ENCODE measurements around the gene ORAI2. TPM values are rescaled to one million over a fixed set of nuclear protein-coding genes. Genes with fewer than 3 reads are reported as not detected.

ORAI2 gene
- total RNA-seq, 1 experiment from 2014 or later, result 11.4 TPM

DNA sequence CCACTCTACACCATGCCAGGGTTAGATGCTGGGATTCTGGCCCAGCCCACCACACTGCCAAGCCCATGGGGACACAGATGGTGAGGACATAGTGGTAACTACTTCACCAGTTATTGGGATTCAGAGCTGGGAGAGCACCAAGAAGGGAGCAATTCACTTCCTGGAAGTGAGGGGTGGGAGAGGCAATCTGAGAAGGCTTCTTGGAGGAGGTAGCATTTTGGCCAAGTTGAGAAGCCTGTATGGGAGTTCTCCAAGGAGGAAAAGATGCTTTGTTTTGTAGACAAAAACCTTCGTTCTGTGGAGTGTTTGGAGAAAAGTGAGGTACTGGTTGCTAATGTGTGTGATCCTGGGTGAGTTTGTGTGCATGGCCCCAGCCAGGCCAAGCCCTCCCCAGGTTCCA is 41.0 kb upstream of the ORAI2 start:
- H3K36me3 Mint-ChIP-seq (ENCODE audit: insufficient read depth, unreplicated experiment), result peaks cover 33% of the 10 kb centered on the region

GRCh38 chr7:102393467-102393866 is 39.9 kb upstream of the ORAI2 start:
- peak overlapping the region; percentile 66 for H3K27ac Mint-ChIP-seq (ENCODE audit: unreplicated experiment)
- TF ChIP-seq CTCF (IDR thresholded peaks at IDR 0.05; ENCODE audit: unreplicated experiment), result no peak
- H3K36me3 Mint-ChIP-seq (ENCODE audit: insufficient read depth, unreplicated experiment), result peaks cover 43% of the 10 kb centered on the region
- H3K4me3 Mint-ChIP-seq (ENCODE audit: low read depth, unreplicated experiment), result peak overlapping the region; percentile 5
- peak; percentile 71 for DNase-seq
- intact Hi-C loops (cut with micrococcal nuclease; ENCODE audit: unreplicated experiment), result no loop called here
- H3K9me3 Mint-ChIP-seq (ENCODE audit: low read depth, unreplicated experiment), result no peaks in the 10 kb centered on the region
- CTCF ChIA-PET, result interaction anchor here (0.5 to 1.4 kb wide), 5 partner anchors 11 to 1542 kb away, joined by 3 to 5 read pairs (median 4); no protein-coding TSS in a partner anchor
- no peaks in the 10 kb centered on the region for H3K27me3 Mint-ChIP-seq (ENCODE audit: unreplicated experiment)
- BruUV-seq (replicated peaks), result no TSS peak
- peaks cover 24% of the 10 kb centered on the region for H3K4me1 Mint-ChIP-seq (ENCODE audit: low read depth, unreplicated experiment)

More for the DNA sequence above, 41.0 kb upstream of the ORAI2 start:
- H3K4me3 Mint-ChIP-seq (ENCODE audit: low read depth, unreplicated experiment), result no peak overlapping the region
- H3K9me3 Mint-ChIP-seq (ENCODE audit: low read depth, unreplicated experiment), result no peaks in the 10 kb centered on the region
- intact Hi-C loops (cut with micrococcal nuclease; ENCODE audit: unreplicated experiment), result no loop called here
- CTCF ChIA-PET, result no interaction called here
- BruUV-seq (replicated peaks), result no TSS peak
- TF ChIP-seq CTCF (IDR thresholded peaks at IDR 0.05; ENCODE audit: unreplicated experiment), result no peak
- peaks cover 24% of the 10 kb centered on the region for H3K4me1 Mint-ChIP-seq (ENCODE audit: low read depth, unreplicated experiment)
- no peaks in the 10 kb centered on the region for H3K27me3 Mint-ChIP-seq (ENCODE audit: unreplicated experiment)
- DNase-seq, result no peak
- no peak overlapping the region for H3K27ac Mint-ChIP-seq (ENCODE audit: unreplicated experiment)

- TSS peak; percentile 95 for BruUV-seq (replicated peaks)
Measured at GRCh38 chr7:102395592-102395872, 37.8 kb upstream of the ORAI2 start.

DNA sequence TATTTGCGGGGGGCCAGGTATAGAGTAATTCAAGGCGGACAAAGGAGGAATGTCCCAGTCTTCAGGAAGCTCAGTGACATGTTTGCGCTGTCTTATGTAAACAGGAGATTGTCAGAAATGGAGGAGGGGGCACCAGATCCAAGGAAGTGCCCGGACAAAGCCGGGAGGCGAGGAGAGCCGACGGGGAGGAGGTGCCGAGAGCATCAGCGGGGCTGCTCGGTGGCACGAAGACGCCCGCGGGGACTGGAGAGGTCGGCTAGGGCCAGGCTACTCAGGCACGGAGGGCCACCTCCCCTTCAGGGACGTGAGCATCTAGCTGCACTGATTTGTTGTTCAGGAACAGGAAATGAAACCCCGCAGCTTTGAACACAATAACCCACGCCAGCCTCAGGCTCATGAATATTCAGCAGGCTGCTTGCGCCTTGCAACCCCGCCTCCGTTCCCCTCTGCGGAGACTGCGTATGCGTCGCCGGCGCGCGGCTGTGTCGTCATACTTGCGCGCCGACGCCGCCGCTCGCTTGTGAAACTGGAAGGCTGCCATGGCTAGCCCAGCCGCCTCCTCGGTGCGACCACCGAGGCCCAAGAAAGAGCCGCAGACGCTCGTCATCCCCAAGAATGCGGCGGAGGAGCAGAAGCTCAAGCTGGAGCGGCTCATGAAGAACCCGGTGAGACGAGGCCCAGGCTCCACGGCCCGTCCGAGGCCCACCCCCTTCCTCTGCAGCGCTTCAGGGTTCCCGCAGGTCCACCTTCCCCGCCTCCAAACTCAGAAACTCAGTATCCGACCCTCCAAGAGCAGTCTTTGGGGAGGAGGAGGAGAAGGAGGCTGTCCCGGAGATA is 37.3 kb upstream of the ORAI2 start, which contains the start of gene PRKRIP1:
Gene PRKRIP1 (plus strand): TSS at position 491 of the 837 bp plus-strand sequence. CDS start 49 bp downstream, at position 540.
- DNase-seq, result peak; percentile 75
- Mint-ChIP-seq H3K4me3 (ENCODE audit: low read depth, unreplicated experiment) (peak within 1 kb of the TSS; percentile 79), H3K27ac (ENCODE audit: unreplicated experiment) (peak within 1 kb of the TSS; percentile 81), H3K4me1 (ENCODE audit: low read depth, unreplicated experiment) (peaks cover 24% of the 10 kb centered on the region), H3K36me3 (ENCODE audit: insufficient read depth, unreplicated experiment) (peaks cover 52% of the 10 kb centered on the region), H3K27me3 (ENCODE audit: unreplicated experiment) (no peaks in the 10 kb centered on the region), H3K9me3 (ENCODE audit: low read depth, unreplicated experiment) (no peaks in the 10 kb centered on the region)
- no peak for TF ChIP-seq CTCF (IDR thresholded peaks at IDR 0.05; ENCODE audit: unreplicated experiment)
- intact Hi-C loops (cut with micrococcal nuclease; ENCODE audit: unreplicated experiment), result no loop called here
- CTCF ChIA-PET, result interaction anchor here (1.2 kb wide), 1 partner anchor 8 kb away, joined by 4 read pairs; no protein-coding TSS in a partner anchor
- no TSS peak for BruUV-seq (replicated peaks)

More at GRCh38 chr7:102395592-102395872, 37.8 kb upstream of the ORAI2 start:
- DNase-seq, result no peak
- peaks cover 46% of the 10 kb centered on the region for H3K36me3 Mint-ChIP-seq (ENCODE audit: insufficient read depth, unreplicated experiment)
- peak overlapping the region; percentile 81 for H3K27ac Mint-ChIP-seq (ENCODE audit: unreplicated experiment)
- no peaks in the 10 kb centered on the region for H3K27me3 Mint-ChIP-seq (ENCODE audit: unreplicated experiment)
- H3K4me3 Mint-ChIP-seq (ENCODE audit: low read depth, unreplicated experiment), result peak overlapping the region; percentile 79
- CTCF ChIA-PET, result interaction anchor here (1.2 kb wide), 1 partner anchor 9 kb away, joined by 4 read pairs; no protein-coding TSS in a partner anchor
- H3K9me3 Mint-ChIP-seq (ENCODE audit: low read depth, unreplicated experiment), result no peaks in the 10 kb centered on the region
- intact Hi-C loops (cut with micrococcal nuclease; ENCODE audit: unreplicated experiment), result no loop called here
- peaks cover 24% of the 10 kb centered on the region for H3K4me1 Mint-ChIP-seq (ENCODE audit: low read depth, unreplicated experiment)
- TF ChIP-seq CTCF (IDR thresholded peaks at IDR 0.05; ENCODE audit: unreplicated experiment), result no peak
